ENCODE results near the gene PRKCE. TPM values are rescaled to one million over a fixed set of nuclear protein-coding genes. Genes with fewer than 3 reads are reported as not detected.

The PRKCE gene
- total RNA-seq, 1 experiment from 2014 or later: 14.8 TPM

GRCh38 chr2:46047290-46047689 is 395.8 kb downstream of the PRKCE start:
- H3K36me3 ChIP-seq (ENCODE audit: control insufficient read depth in 1 of 2, insufficient read depth in 2 of 2, low read length in 2 of 2): no peaks in the 10 kb centered on the region
- H2AFZ ChIP-seq (ENCODE audit: low read depth, low read length, poor library complexity, severe bottlenecking): no peak overlapping the region
- H3K4me1 ChIP-seq (ENCODE audit: control insufficient read depth in 1 of 2, insufficient read depth in 2 of 2, low read length in 2 of 2): no peaks in the 10 kb centered on the region
- H3K4me3 ChIP-seq (replicated peaks in 1 of 2; ENCODE audit: low read depth in 1 of 2, low read length in 2 of 2): no peak overlapping the region
- no peak overlapping the region for H3K4me2 ChIP-seq (ENCODE audit: low read length)
- RAD21 ChIA-PET (ENCODE audit: low non-redundant PET in 1 of 2, low total read pairs in 2 of 2, uncharacterized antibody in 2 of 2, unreplicated experiment in 2 of 2): no interaction called here
- no TSS peak for BruUV-seq (replicated peaks)
- H3K27ac ChIP-seq (ENCODE audit: low read depth, low read length): no peak overlapping the region
- TF ChIP-seq MAX (IDR thresholded peaks at IDR 0.05): no peak
- no peak for TF ChIP-seq TCF7L2 (IDR thresholded peaks at IDR 0.05; ENCODE audit: borderline replicate concordance, extremely low read depth, insufficient read depth, insufficient read length)
- TF ChIP-seq, protein P1, sequence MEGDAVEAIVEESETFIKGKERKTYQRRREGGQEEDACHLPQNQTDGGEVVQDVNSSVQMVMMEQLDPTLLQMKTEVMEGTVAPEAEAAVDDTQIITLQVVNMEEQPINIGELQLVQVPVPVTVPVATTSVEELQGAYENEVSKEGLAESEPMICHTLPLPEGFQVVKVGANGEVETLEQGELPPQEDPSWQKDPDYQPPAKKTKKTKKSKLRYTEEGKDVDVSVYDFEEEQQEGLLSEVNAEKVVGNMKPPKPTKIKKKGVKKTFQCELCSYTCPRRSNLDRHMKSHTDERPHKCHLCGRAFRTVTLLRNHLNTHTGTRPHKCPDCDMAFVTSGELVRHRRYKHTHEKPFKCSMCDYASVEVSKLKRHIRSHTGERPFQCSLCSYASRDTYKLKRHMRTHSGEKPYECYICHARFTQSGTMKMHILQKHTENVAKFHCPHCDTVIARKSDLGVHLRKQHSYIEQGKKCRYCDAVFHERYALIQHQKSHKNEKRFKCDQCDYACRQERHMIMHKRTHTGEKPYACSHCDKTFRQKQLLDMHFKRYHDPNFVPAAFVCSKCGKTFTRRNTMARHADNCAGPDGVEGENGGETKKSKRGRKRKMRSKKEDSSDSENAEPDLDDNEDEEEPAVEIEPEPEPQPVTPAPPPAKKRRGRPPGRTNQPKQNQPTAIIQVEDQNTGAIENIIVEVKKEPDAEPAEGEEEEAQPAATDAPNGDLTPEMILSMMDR (IDR thresholded peaks at IDR 0.05 in 2 of 3, conservative IDR thresholded peaks at IDR 0.05 in 1 of 3; ENCODE audit: borderline replicate concordance in 1 of 3, insufficient read depth in 1 of 3, low read depth in 2 of 3, low read length in 2 of 3): no peak
- TF ChIP-seq CBX3 (IDR thresholded peaks at IDR 0.05; ENCODE audit: low read depth): no peak
- TF ChIP-seq, protein P2, sequence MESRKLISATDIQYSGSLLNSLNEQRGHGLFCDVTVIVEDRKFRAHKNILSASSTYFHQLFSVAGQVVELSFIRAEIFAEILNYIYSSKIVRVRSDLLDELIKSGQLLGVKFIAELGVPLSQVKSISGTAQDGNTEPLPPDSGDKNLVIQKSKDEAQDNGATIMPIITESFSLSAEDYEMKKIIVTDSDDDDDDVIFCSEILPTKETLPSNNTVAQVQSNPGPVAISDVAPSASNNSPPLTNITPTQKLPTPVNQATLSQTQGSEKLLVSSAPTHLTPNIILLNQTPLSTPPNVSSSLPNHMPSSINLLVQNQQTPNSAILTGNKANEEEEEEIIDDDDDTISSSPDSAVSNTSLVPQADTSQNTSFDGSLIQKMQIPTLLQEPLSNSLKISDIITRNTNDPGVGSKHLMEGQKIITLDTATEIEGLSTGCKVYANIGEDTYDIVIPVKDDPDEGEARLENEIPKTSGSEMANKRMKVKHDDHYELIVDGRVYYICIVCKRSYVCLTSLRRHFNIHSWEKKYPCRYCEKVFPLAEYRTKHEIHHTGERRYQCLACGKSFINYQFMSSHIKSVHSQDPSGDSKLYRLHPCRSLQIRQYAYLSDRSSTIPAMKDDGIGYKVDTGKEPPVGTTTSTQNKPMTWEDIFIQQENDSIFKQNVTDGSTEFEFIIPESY (IDR thresholded peaks at IDR 0.05; ENCODE audit: extremely low read depth, insufficient replicate concordance, low read length): no peak
- TF ChIP-seq EGR1 (IDR thresholded peaks at IDR 0.05; ENCODE audit: low read depth): no peak
- no peak for TF ChIP-seq YY1 (IDR thresholded peaks at IDR 0.05; ENCODE audit: extremely low read depth, insufficient replicate concordance, low read depth, low read length)
- no peak for TF ChIP-seq FOSL1 (IDR thresholded peaks at IDR 0.05; ENCODE audit: low read depth)
- TF ChIP-seq POLR2AphosphoS5 (IDR thresholded peaks at IDR 0.05; ENCODE audit: low read depth, low read length): no peak
- no peak for TF ChIP-seq EZH2phosphoT487 (IDR thresholded peaks at IDR 0.05; ENCODE audit: borderline replicate concordance)
- CTCF ChIA-PET: interaction anchor here (1.1 kb wide), 1 partner anchor 16 kb away, joined by 5 read pairs; no protein-coding TSS in a partner anchor
- H3K9ac ChIP-seq (ENCODE audit: low read length): no peak overlapping the region
- POLR2A ChIA-PET: no interaction called here
- no peak for ATAC-seq
- H3K9me3 ChIP-seq (ENCODE audit: control insufficient read depth in 1 of 2, insufficient read depth in 1 of 2, low read depth in 1 of 2, low read length in 2 of 2): no peaks in the 10 kb centered on the region
- H3K79me2 ChIP-seq (ENCODE audit: insufficient read depth, low read length): no peaks in the 10 kb centered on the region
- H3K27me3 ChIP-seq (ENCODE audit: insufficient read depth, low read length): no peaks in the 10 kb centered on the region
- DNase-seq (ENCODE audit: low read depth, low spot score): no peak
- H4K20me1 ChIP-seq (ENCODE audit: insufficient read depth): no peaks in the 10 kb centered on the region
- intact Hi-C loops (cut with micrococcal nuclease): no loop called here
- no peaks in the 10 kb centered on the region for H3K9me2 ChIP-seq (ENCODE audit: insufficient read depth)
